Suprapubic skin (tissue), 4 donors: ENCODE measurements around the gene TSPAN18.

Experiments
- CTCF ChIP-seq, 2 donors: fragments of 200-600 bp in 1 of 2; fragments of 450-650 bp in 1 of 2; sonication (generic) in 1 of 2; IDR thresholded peaks; one replicate each; pipeline ENCODE4 v1.5.1; 2016 to 2019; ENCODE audit warnings: antibody characterized with exemption in 2 of 2, mild to moderate bottlenecking in 1 of 2, moderate library complexity in 1 of 2
- EP300 ChIP-seq: sonication (generic); formaldehyde crosslinking; IDR thresholded peaks from one replicate; pipeline ENCODE4 v1.6.1; 2017; ENCODE audit warnings: antibody characterized with exemption
- POLR2A ChIP-seq, 2 donors: fragments of 450-650 bp; IDR thresholded peaks; one replicate each; pipeline ENCODE4 v1.6.1; 2017; ENCODE audit warnings: antibody characterized with exemption in 2 of 2, mild to moderate bottlenecking in 2 of 2, moderate library complexity in 2 of 2
- POLR2AphosphoS5 ChIP-seq, 3 donors: sonication (generic); formaldehyde crosslinking; IDR thresholded peaks; one replicate each; pipeline ENCODE4 v1.6.1; 2017; ENCODE audit warnings: antibody characterized with exemption in 3 of 3

- TF ChIP-seq EP300 (no peak), POLR2A (IDR thresholded peaks at IDR 0.05) (no peak), CTCF (IDR thresholded peaks at IDR 0.05) (no peak), POLR2AphosphoS5 (IDR thresholded peaks at IDR 0.05) (no peak)
These were observed 28.4 kb upstream of the TSPAN18 start for GRCh38 chr11:44698252-44698912.
